Measurements from ENCODE around the gene HIC1.

Gene HIC1

DNA sequence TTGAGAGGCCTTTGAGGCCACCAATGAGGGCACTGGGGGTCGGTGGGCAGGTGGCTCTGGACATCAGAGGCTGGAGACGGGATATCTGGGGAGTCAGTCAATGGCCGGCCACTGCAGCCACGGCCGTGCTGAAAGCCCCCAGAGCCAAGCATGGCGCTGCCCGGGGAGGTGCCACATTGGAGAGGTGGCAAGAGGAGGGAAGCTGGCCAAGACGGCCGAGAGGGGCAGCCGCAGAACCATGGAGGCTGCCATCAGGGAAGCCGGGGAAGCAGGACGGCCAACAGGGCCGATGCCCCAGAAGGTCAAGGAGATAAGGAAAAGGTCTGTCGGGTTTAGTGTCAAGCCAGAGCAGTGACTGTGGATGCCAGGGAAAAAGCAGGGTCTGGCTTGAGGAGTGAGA lies 39.6 kb upstream of the HIC1 start:
- no peaks in the 10 kb centered on the region for H3K9me2 ChIP-seq (replicated peaks; ENCODE audit: insufficient read depth, low read length)
- H3K9ac ChIP-seq (ENCODE audit: low read length), result no peak overlapping the region
- H3F3A ChIP-seq (ENCODE audit: insufficient read depth), result no peaks in the 10 kb centered on the region
- no peaks in the 10 kb centered on the region for H3K27me3 ChIP-seq (ENCODE audit: low read length)
- no peaks in the 10 kb centered on the region for H4K20me1 ChIP-seq (ENCODE audit: low read depth, low read length)
- H3K9me3 ChIP-seq (ENCODE audit: insufficient read depth, low read length), result no peaks in the 10 kb centered on the region
- H3K36me3 ChIP-seq (ENCODE audit: low read length), result no peaks in the 10 kb centered on the region
- H2AFZ ChIP-seq (ENCODE audit: low read depth, low read length, severe bottlenecking), result no peak overlapping the region
- no peaks in the 10 kb centered on the region for H3K79me2 ChIP-seq (ENCODE audit: insufficient read depth, low read length)
- no peak overlapping the region for H3K27ac ChIP-seq (ENCODE audit: low read depth, low read length)
- no peak overlapping the region for H3K4me3 ChIP-seq (ENCODE audit: insufficient read depth, low read length, poor library complexity, severe bottlenecking)
- no peak overlapping the region for H3K4me2 ChIP-seq (ENCODE audit: low read depth, low read length, poor library complexity, severe bottlenecking)
- TF ChIP-seq, protein P1, sequence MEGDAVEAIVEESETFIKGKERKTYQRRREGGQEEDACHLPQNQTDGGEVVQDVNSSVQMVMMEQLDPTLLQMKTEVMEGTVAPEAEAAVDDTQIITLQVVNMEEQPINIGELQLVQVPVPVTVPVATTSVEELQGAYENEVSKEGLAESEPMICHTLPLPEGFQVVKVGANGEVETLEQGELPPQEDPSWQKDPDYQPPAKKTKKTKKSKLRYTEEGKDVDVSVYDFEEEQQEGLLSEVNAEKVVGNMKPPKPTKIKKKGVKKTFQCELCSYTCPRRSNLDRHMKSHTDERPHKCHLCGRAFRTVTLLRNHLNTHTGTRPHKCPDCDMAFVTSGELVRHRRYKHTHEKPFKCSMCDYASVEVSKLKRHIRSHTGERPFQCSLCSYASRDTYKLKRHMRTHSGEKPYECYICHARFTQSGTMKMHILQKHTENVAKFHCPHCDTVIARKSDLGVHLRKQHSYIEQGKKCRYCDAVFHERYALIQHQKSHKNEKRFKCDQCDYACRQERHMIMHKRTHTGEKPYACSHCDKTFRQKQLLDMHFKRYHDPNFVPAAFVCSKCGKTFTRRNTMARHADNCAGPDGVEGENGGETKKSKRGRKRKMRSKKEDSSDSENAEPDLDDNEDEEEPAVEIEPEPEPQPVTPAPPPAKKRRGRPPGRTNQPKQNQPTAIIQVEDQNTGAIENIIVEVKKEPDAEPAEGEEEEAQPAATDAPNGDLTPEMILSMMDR (IDR thresholded peaks at IDR 0.05; ENCODE audit: insufficient read depth, low read length, poor library complexity, severe bottlenecking), result no peak
- TF ChIP-seq EZH2phosphoT487 (conservative IDR thresholded peaks at IDR 0.05; ENCODE audit: low read length), result no peak

- no peaks in the 10 kb centered on the region for H3K27me3 ChIP-seq (ENCODE audit: low read length)
- no peak overlapping the region for H3K27ac ChIP-seq (ENCODE audit: low read depth, low read length)
- H3K36me3 ChIP-seq (ENCODE audit: low read length), result no peaks in the 10 kb centered on the region
- no peak for TF ChIP-seq EZH2phosphoT487 (conservative IDR thresholded peaks at IDR 0.05; ENCODE audit: low read length)
- TF ChIP-seq, protein P1 (IDR thresholded peaks at IDR 0.05; ENCODE audit: insufficient read depth, low read length, poor library complexity, severe bottlenecking), result no peak
- H3K9me3 ChIP-seq (ENCODE audit: insufficient read depth, low read length), result no peaks in the 10 kb centered on the region
- no peaks in the 10 kb centered on the region for H3F3A ChIP-seq (ENCODE audit: insufficient read depth)
- no peaks in the 10 kb centered on the region for H3K9me2 ChIP-seq (replicated peaks; ENCODE audit: insufficient read depth, low read length)
- H3K4me3 ChIP-seq (ENCODE audit: insufficient read depth, low read length, poor library complexity, severe bottlenecking), result no peak overlapping the region
- H3K79me2 ChIP-seq (ENCODE audit: insufficient read depth, low read length), result no peaks in the 10 kb centered on the region
- H2AFZ ChIP-seq (ENCODE audit: low read depth, low read length, severe bottlenecking), result no peak overlapping the region
- no peaks in the 10 kb centered on the region for H4K20me1 ChIP-seq (ENCODE audit: low read depth, low read length)
- H3K9ac ChIP-seq (ENCODE audit: low read length), result no peak overlapping the region
- H3K4me2 ChIP-seq (ENCODE audit: low read depth, low read length, poor library complexity, severe bottlenecking), result no peak overlapping the region
These were observed 38.4 kb upstream of the HIC1 start for GRCh38 chr17:2016494-2016893.

- Histone ChIP-seq H3F3A (ENCODE audit: insufficient read depth) (no peaks in the 10 kb centered on the region), H3K9ac (ENCODE audit: low read length) (no peak overlapping the region), H3K4me2 (ENCODE audit: low read depth, low read length, poor library complexity, severe bottlenecking) (no peak overlapping the region), H4K20me1 (ENCODE audit: low read depth, low read length) (no peaks in the 10 kb centered on the region), H3K79me2 (ENCODE audit: insufficient read depth, low read length) (no peaks in the 10 kb centered on the region), H3K27me3 (ENCODE audit: low read length) (no peaks in the 10 kb centered on the region), H3K36me3 (ENCODE audit: low read length) (no peaks in the 10 kb centered on the region), H3K9me3 (ENCODE audit: insufficient read depth, low read length) (no peaks in the 10 kb centered on the region), H3K4me3 (ENCODE audit: insufficient read depth, low read length, poor library complexity, severe bottlenecking) (no peak overlapping the region), H3K27ac (ENCODE audit: low read depth, low read length) (no peak overlapping the region), H3K9me2 (replicated peaks; ENCODE audit: insufficient read depth, low read length) (no peaks in the 10 kb centered on the region), H2AFZ (ENCODE audit: low read depth, low read length, severe bottlenecking) (no peak overlapping the region)
- TF ChIP-seq EZH2phosphoT487 (conservative IDR thresholded peaks at IDR 0.05; ENCODE audit: low read length), result no peak
- TF ChIP-seq, protein P1 (IDR thresholded peaks at IDR 0.05; ENCODE audit: insufficient read depth, low read length, poor library complexity, severe bottlenecking), result no peak
These were observed 37.5 kb upstream of the HIC1 start for GRCh38 chr17:2017274-2017941.

All from SU-DHL-6 (cell line).